GM15510 (cell line): ENCODE measurements around the gene OVCA2.

Experiments
- POLR2A ChIP-seq: IDR thresholded peaks from 3 replicates; pipeline ENCODE4 v1.6.1; 2011; ENCODE audit warnings: borderline replicate concordance; ENCODE audit not compliant: insufficient read length; ENCODE audit errors: extremely low read depth

OVCA2 gene

GRCh38 chr17:2011411-2012371, 30.1 kb upstream of the OVCA2 start:
- no peak for TF ChIP-seq POLR2A

- TF ChIP-seq POLR2A = no peak
These were observed 29.3 kb upstream of the OVCA2 start for GRCh38 chr17:2012499-2012898.

- TF ChIP-seq POLR2A = no peak
These were observed 27.9 kb upstream of the OVCA2 start for GRCh38 chr17:2013994-2014317.

DNA sequence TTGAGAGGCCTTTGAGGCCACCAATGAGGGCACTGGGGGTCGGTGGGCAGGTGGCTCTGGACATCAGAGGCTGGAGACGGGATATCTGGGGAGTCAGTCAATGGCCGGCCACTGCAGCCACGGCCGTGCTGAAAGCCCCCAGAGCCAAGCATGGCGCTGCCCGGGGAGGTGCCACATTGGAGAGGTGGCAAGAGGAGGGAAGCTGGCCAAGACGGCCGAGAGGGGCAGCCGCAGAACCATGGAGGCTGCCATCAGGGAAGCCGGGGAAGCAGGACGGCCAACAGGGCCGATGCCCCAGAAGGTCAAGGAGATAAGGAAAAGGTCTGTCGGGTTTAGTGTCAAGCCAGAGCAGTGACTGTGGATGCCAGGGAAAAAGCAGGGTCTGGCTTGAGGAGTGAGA, 26.5 kb upstream of the OVCA2 start:
- no peak for TF ChIP-seq POLR2A

- TF ChIP-seq POLR2A = no peak
These were observed 25.3 kb upstream of the OVCA2 start for GRCh38 chr17:2016494-2016893.

DNA sequence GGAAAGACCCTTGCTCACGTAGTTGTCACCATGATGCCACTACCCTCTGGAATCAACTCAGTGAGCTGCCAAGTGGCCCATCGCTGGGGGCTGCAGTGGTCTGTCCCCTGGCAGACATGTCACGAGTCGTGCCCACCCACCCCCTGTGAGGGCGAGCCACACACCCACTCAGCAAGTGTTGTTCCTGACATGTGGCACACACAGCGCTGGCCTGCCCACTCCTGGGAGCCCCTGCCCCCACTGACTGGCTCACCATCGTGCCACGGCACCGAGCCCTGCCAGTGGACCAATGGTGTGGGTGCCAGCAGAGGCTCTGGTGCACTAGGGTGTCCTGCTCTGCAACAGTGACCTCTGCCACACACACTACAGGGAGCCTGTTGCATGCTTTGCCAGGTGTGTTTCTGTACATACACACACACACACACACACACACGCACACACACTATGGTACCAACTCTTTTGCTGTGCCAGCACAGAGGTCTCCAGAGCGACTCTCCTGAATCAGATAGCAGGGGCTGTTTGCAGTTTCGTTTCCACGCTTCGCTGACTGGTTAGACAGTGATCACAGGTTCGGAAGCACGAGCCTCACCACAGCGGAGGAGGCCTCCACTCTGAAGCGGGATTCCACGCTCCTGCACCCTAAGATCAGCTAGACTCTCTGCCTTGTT, 24.4 kb upstream of the OVCA2 start:
- TF ChIP-seq POLR2A = no peak

GRCh38 chr17:2018716-2019510, 22.9 kb upstream of the OVCA2 start:
- no peak for TF ChIP-seq POLR2A

- TF ChIP-seq POLR2A = no peak
These were observed 22.1 kb upstream of the OVCA2 start for GRCh38 chr17:2019723-2020122.

DNA sequence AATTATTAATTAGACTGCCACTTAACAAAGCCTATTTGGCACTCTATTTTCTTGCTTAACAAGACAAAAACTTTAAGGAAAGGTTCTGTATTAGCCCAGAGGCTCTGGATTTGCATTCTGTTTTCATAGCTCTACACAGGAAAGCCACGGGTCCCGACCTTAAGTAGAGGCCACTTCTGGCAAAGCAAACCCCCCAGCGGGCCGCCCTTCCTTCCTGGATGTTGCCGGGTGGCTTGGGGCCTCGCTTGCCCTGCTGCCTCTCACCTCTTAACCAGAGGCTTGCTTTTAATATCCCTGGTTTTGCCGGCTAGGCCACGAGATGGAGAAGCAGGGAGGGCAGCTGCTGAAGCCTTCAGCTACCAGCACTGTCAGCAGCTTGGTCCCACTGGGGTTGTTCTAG, 21.1 kb upstream of the OVCA2 start:
- no peak for TF ChIP-seq POLR2A

DNA sequence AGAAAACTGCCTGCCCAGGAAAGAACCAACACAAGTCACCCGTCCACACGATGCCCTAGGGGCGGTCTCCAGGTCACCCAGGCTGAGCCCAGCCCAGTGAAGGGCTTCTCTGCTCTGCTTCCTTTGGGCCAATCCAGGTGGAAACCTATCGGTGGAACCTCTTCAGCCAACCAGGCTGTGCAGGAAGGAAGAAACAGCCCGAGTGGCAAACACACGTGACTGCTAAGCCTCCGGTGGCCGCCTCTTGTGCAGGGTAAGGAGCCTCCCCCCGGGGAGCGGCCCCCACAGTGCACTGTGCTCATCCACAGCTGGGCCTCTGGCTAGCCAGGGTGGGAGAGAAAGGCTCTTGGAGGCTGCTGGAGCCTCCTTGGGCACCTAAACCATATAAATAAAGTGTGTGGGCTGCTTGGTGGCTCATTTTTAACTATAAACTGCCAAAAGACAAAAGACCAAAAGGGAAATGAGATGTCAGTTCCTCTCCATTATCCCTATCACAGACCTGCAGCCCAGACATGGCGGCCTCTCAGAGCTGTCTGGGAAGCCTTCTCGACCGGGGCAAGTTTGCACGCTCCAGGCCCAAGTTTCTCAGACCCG, 19.1 kb upstream of the OVCA2 start:
- TF ChIP-seq POLR2A = no peak

- TF ChIP-seq POLR2A = no peak
These were observed 18.6 kb upstream of the OVCA2 start for GRCh38 chr17:2023256-2023655.

DNA sequence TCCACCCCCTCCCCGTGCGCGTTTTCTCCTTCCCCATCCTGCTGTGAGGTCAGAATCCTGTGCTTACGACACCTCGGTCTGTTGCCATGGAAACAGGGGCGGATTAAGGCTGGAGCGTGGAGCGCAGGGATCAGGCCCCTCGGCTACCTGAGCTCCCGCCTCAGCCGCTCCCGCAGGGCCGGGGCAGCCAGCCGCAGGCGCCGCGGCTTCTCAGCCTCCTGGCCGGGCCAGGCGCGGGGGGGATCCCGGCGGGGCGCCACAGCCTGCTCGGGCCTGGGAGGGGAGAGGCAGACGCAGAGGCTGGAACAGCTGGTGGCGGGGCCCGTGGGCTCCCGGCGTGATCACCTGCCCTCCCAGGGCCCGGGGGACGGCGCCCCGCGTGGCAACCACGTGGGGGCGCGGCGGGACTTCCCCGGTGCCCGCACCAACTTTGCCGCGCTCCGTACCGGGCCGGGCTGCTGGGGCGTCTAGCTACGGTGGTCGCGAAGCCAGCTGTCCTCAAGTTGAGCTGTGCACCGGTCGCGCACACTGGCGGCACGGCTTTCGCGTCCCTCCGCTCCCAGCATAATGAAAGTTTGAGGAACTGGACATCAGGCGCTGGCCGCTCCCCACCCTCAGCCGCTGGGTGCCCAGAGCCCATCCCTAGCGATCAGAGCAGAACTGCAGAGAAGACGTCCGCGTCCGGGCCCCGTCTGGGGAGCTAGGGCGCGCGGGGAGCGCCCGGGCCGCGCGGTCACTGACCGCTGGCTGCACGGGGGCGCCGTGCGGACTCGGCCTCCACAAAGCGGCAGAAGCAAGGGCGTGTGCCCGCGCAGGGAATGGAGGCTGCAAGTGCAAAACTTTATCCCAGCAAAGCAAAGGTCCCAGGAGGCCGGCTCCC, 17.9 kb upstream of the OVCA2 start:
- no peak for TF ChIP-seq POLR2A

DNA sequence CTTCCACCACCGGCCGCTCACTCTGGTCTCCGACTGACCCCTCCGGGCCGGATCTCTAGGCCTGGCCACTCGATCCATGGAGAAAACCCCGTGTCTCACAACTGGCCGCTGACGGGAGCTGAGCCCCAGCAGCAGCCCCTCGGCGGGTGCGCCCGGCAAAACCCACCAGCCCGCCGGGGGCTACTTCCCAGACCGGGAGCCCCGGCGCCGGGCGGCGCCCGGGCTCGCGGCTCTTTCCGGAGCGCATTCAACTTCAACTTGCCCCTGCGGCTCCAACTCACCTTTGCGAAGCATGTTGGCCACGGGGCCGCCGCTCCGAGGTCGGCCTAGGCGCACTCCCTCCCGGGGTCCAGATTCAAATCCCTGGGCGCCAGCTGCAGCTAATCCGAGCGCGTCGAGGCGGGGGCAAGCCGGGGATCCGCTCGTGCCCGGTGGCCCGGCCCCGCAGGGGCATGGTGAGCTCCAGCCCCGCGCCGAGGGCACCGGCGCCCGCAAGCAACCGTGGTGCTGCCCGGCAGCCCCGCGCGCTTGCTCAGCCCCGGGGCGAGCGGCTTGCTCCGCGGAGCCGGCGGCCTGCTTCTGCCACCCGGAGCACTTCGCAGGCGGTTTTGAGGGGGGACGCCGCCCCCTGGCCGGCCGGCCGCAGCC, 17.1 kb upstream of the OVCA2 start:
- TF ChIP-seq POLR2A = no peak

GRCh38 chr17:2025220-2025621, 16.6 kb upstream of the OVCA2 start, which contains the start of gene RTN4RL1:
Gene RTN4RL1 (minus strand): TSS chr17:2025334. CDS start chr17:2024865, 469 bp downstream.
- no peak for TF ChIP-seq POLR2A

GRCh38 chr17:2025622-2026309, 16.1 kb upstream of the OVCA2 start:
- no peak for TF ChIP-seq POLR2A
